Neuronal stem cell (in vitro differentiated cells): Measurements from ENCODE around the gene ANKRD45.
"Not testable (repeated sequence)": the region's sequence is repeated elsewhere in the genome, so short reads cannot be mapped to it uniquely, and the experiment has no call there.

Experiments
- DNase-seq: peaks from one replicate; pipeline ENCODE4 v3.0.0-alpha.2; 2013; ENCODE audit warnings: low spot score
- H2AFZ ChIP-seq: one replicate; pipeline ENCODE4 v1.6.1; 2013; ENCODE audit warnings: mild to moderate bottlenecking, low read length, inconsistent platforms
- H2AK5ac ChIP-seq: 2 replicates; pipeline ENCODE4 v1.6.1; 2013; ENCODE audit warnings: low read depth, mild to moderate bottlenecking, inconsistent platforms, low read length, moderate library complexity, mixed read lengths
- H2BK120ac ChIP-seq: 2 replicates; pipeline ENCODE4 v1.6.1; 2013; ENCODE audit warnings: low read depth, mild to moderate bottlenecking, inconsistent platforms, low read length, moderate library complexity, mixed read lengths
- H2BK12ac ChIP-seq: one replicate; pipeline ENCODE4 v1.6.1; 2013; ENCODE audit warnings: low read length, inconsistent platforms
- H2BK15ac ChIP-seq: 2 replicates; pipeline ENCODE4 v1.6.1; 2013; ENCODE audit warnings: mild to moderate bottlenecking, low read length, inconsistent platforms, mixed read lengths
- H2BK5ac ChIP-seq: one replicate; pipeline ENCODE4 v1.6.1; 2013; ENCODE audit warnings: inconsistent platforms, mild to moderate bottlenecking, low read length, moderate library complexity
- H3K14ac ChIP-seq: one replicate; pipeline ENCODE4 v1.6.1; 2013; ENCODE audit warnings: low read length, inconsistent platforms
- H3K18ac ChIP-seq: 2 replicates; pipeline ENCODE4 v1.6.1; 2013; ENCODE audit warnings: low read length, inconsistent platforms
- H3K23ac ChIP-seq: 2 replicates; pipeline ENCODE4 v1.6.1; 2013; ENCODE audit warnings: low read depth, mild to moderate bottlenecking, mixed read lengths, low read length, inconsistent platforms; ENCODE audit not compliant: poor library complexity
- H3K27ac ChIP-seq: replicated peaks from 3 replicates; pipeline ENCODE4 v1.5.1; 2013; ENCODE audit warnings: low read length, inconsistent platforms
- H3K27me3 ChIP-seq, 3 experiments: 2 replicates each; pipeline ENCODE4 v1.6.1; 2013; ENCODE audit warnings: low read length in 3 of 3, mild to moderate bottlenecking in 2 of 3, inconsistent platforms in 1 of 3, low read depth in 1 of 3, mixed read lengths in 1 of 3, moderate library complexity in 1 of 3; ENCODE audit not compliant: control insufficient read depth in 3 of 3, insufficient read depth in 3 of 3
- H3K36me3 ChIP-seq, 2 donors: replicated peaks in 1 of 2; 2 replicates each; pipeline ENCODE4 v1.6.1; 2013; ENCODE audit warnings: low read length in 2 of 2; ENCODE audit not compliant: control insufficient read depth in 2 of 2, insufficient read depth in 2 of 2
- H3K4ac ChIP-seq: 2 replicates; pipeline ENCODE4 v1.6.1; 2013; ENCODE audit warnings: inconsistent platforms, mild to moderate bottlenecking, low read length, moderate library complexity
- H3K4me1 ChIP-seq, 2 donors: 1 replicate in 1 of 2; 2 replicates in 1 of 2; pipeline ENCODE4 v1.6.1; 2013; ENCODE audit warnings: low read length in 2 of 2, low read depth in 1 of 2; ENCODE audit not compliant: control insufficient read depth in 2 of 2, insufficient read depth in 1 of 2
- H3K4me2 ChIP-seq: one replicate; pipeline ENCODE4 v1.6.1; 2013; ENCODE audit warnings: mild to moderate bottlenecking, low read length, inconsistent platforms; ENCODE audit not compliant: insufficient read depth, poor library complexity, severe bottlenecking
- H3K4me3 ChIP-seq, 2 donors: 2 replicates each; pipeline ENCODE4 v1.5.1; 2013; ENCODE audit warnings: low read length in 2 of 2, mild to moderate bottlenecking in 2 of 2, inconsistent platforms in 1 of 2, moderate library complexity in 1 of 2
- H3K79me1 ChIP-seq: one replicate; pipeline ENCODE4 v1.6.1; 2013; ENCODE audit warnings: low read depth, mild to moderate bottlenecking, inconsistent platforms, low read length, moderate library complexity
- H3K9ac ChIP-seq: one replicate; pipeline ENCODE4 v1.6.1; 2013; ENCODE audit warnings: mild to moderate bottlenecking, low read depth, low read length, inconsistent platforms; ENCODE audit not compliant: poor library complexity
- H3K9me3 ChIP-seq, 2 donors: replicated peaks in 1 of 2; 2 replicates each; pipeline versions ENCODE3 to v1.6.1; 2013; ENCODE audit warnings: low read length in 2 of 2, mild to moderate bottlenecking in 2 of 2, inconsistent platforms in 1 of 2, low read depth in 1 of 2, mixed read lengths in 1 of 2, moderate library complexity in 1 of 2; ENCODE audit not compliant: control insufficient read depth in 2 of 2, insufficient read depth in 1 of 2
- H4K8ac ChIP-seq: one replicate; pipeline ENCODE4 v1.6.1; 2013; ENCODE audit warnings: low read depth, mild to moderate bottlenecking, inconsistent platforms, low read length, moderate library complexity
- H4K91ac ChIP-seq: one replicate; pipeline ENCODE4 v1.6.1; 2013; ENCODE audit warnings: low read length, low read depth, mild to moderate bottlenecking, inconsistent platforms; ENCODE audit not compliant: poor library complexity
- WGBS, 2 donors: extraction: QIAGEN DNeasy Blood & Tissue Kit; methylation state at CpG; one replicate each; pipeline ENCODE4 v1.1.7; 2013; ENCODE audit warnings: missing lambda C conversion rate in 2 of 2, mixed read lengths in 1 of 2; ENCODE audit not compliant: insufficient read length in 2 of 2, insufficient replicate concordance in 1 of 2; ENCODE audit errors: extremely low coverage in 2 of 2; 5-methylcytosine and 5-hydroxymethylcytosine counted together

ANKRD45 gene

DNA sequence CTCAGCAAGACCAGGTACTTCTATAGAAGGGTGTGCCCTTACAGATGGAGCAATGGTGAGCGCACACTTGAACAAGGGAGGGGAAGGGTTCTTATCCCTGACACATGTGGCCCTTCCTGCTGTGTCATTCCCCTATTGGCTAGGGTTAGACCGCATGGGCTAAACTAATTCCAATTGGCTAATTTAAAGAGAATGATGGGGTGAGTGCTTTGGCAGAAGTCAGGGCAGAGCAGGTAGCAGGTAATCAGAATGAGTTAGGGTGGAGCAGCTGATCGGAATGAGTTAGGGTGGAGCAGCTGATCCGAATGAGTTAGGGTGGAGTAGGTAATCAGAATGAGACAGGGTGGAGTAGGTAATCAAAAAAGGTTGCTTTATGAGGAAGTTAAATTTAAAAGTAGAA, 14.2 kb upstream of the ANKRD45 start:
- H3K14ac ChIP-seq, H3K27ac ChIP-seq, H2BK5ac ChIP-seq, H2AFZ ChIP-seq, H3K4me3 ChIP-seq, H3K36me3 ChIP-seq, H3K4me1 ChIP-seq, H4K91ac ChIP-seq, DNase-seq, H2BK12ac ChIP-seq, H3K79me1 ChIP-seq, H2AK5ac ChIP-seq, H3K18ac ChIP-seq, H3K4me2 ChIP-seq, H2BK120ac ChIP-seq, H4K8ac ChIP-seq, H3K27me3 ChIP-seq, H2BK15ac ChIP-seq, H3K4ac ChIP-seq, H3K9me3 ChIP-seq, H3K23ac ChIP-seq, H3K9ac ChIP-seq: not testable (repeated sequence)
- no CpG with 5 or more reads among the region's 4 CpGs for WGBS, 2 donors

DNA sequence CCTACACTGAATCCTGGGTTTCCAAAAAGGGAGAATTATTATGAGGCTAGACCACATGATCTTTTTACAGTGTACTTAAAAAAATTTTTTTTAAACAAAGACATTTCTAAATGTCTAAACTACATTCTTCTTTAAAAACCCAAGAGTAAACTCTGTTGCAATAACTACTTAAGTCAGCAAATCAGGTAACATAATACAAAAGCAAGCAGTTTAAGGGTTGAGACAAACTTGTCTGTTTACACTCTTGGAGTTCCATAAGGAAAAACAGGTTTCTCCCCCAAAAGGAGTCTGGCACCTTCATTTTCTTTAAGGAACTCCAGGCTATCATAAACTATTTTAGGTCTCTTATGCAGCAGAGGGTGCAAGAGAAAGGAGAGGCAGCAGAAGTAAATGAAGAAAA, 12.5 kb upstream of the ANKRD45 start:
- Histone ChIP-seq H3K4me1 (no peaks in the 10 kb centered on the region), H2AK5ac (no peak overlapping the region), H3K4me2 (no peak overlapping the region), H2AFZ (peak overlapping the region; percentile 45), H3K4ac (no peak overlapping the region), H3K36me3 (no peaks in the 10 kb centered on the region), H4K8ac (no peak overlapping the region), H3K23ac (no peak overlapping the region), H2BK120ac (no peak overlapping the region), H2BK15ac (no peak overlapping the region), H3K27ac (no peak overlapping the region), H3K4me3 (no peak overlapping the region), H3K79me1 (no peaks in the 10 kb centered on the region), H2BK5ac (no peak overlapping the region), H2BK12ac (no peak overlapping the region), H3K14ac (no peak overlapping the region), H3K27me3 (no peaks in the 10 kb centered on the region), H3K9ac (no peak overlapping the region), H3K9me3 (no peaks in the 10 kb centered on the region), H4K91ac (no peak overlapping the region), H3K18ac (no peak overlapping the region)
- DNase-seq = no peak

GRCh38 chr1:173680152-173680551, 10.5 kb upstream of the ANKRD45 start:
- H3K4ac ChIP-seq, H2BK5ac ChIP-seq, H3K27me3 ChIP-seq, H3K9ac ChIP-seq, H2BK120ac ChIP-seq, H3K4me2 ChIP-seq, H2BK12ac ChIP-seq, H2AFZ ChIP-seq, H4K91ac ChIP-seq, H4K8ac ChIP-seq, H3K79me1 ChIP-seq, H3K4me1 ChIP-seq, H3K18ac ChIP-seq, H3K23ac ChIP-seq, H2AK5ac ChIP-seq, H3K14ac ChIP-seq, H2BK15ac ChIP-seq, H3K36me3 ChIP-seq, H3K4me3 ChIP-seq, DNase-seq, H3K9me3 ChIP-seq, H3K27ac ChIP-seq: not testable (repeated sequence)
- no CpG with 5 or more reads among the region's 5 CpGs for WGBS, 2 donors

DNA sequence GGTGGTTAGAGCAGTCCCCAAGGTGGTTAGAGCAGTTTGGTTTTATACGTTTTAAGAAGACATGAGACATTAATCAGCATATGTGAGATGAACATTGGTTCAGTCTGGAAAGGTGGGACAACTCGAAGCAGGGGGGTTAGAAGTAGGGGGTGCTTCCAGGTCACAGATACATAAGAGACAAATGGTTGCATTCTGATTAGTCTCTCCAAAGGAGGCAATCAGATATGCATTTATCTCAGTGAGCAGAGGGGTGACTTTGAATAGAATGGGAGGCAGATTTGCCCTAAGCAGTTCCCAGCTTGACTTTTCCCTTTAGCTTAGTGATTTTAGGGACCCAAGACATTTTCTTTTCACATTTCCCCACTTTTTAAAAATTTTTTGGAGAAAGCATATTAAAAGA, 4.8 kb upstream of the ANKRD45 start:
- H3K9ac ChIP-seq, H2BK5ac ChIP-seq, H3K27ac ChIP-seq, H3K27me3 ChIP-seq, H4K91ac ChIP-seq, H3K4ac ChIP-seq, H2BK12ac ChIP-seq, H3K23ac ChIP-seq, H3K9me3 ChIP-seq, H2AK5ac ChIP-seq, H4K8ac ChIP-seq, H3K18ac ChIP-seq, H2AFZ ChIP-seq, H2BK15ac ChIP-seq, H2BK120ac ChIP-seq, H3K14ac ChIP-seq, H3K4me2 ChIP-seq, H3K36me3 ChIP-seq, H3K4me1 ChIP-seq, H3K79me1 ChIP-seq, DNase-seq, H3K4me3 ChIP-seq: not testable (repeated sequence)
- no CpG with 5 or more reads among the region's 2 CpGs for WGBS, 2 donors
